ENCODE measurements around the gene FYB2. TPM values are rescaled to one million over a fixed set of nuclear protein-coding genes. Genes with fewer than 3 reads are reported as not detected.

FYB2 gene
- total RNA-seq, 1 experiment from 2014 or later = not detected

DNA sequence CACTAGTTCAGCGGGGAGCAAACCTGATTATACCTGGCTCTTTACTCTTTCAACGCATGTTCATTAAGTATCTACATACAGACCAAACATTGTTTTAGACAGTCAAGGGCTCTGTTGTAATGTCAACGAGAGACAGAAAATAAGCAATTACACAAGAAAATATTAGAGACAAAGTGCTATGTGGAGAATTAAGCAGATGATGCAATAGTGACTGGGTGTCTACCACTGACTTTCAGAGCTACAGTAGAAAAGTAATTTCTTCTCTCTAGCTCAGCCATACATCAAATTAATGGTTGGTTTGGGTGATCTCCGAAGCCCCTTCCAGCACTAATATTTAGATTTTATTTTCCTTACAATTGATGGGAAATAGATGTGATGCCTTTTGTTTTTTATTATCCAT lies 23.3 kb downstream of the FYB2 start:
- Histone ChIP-seq H3K27me3 (ENCODE audit: insufficient read depth, low read length) (peaks cover 5% of the 10 kb centered on the region; the same call in 1 of the 2 replicates), H2AFZ (ENCODE audit: low read depth, low read length, poor library complexity, severe bottlenecking) (no peak overlapping the region), H3K4me2 (ENCODE audit: low read length) (no peak overlapping the region), H3K4me1 (ENCODE audit: control insufficient read depth in 1 of 2, insufficient read depth in 2 of 2, low read length in 2 of 2) (peaks cover 0 to 4% of the 10 kb centered on the region in 2 experiments; a peak in 1 of 4 replicates), H3K9me3 (ENCODE audit: control insufficient read depth in 1 of 2, insufficient read depth in 1 of 2, low read depth in 1 of 2, low read length in 2 of 2) (no peaks in the 10 kb centered on the region), H3K27ac (ENCODE audit: low read depth, low read length) (no peak overlapping the region), H3K36me3 (ENCODE audit: control insufficient read depth in 1 of 2, insufficient read depth in 2 of 2, low read length in 2 of 2) (no peaks in the 10 kb centered on the region), H3K4me3 (replicated peaks in 1 of 2; ENCODE audit: low read depth in 1 of 2, low read length in 2 of 2) (no peak overlapping the region), H4K20me1 (ENCODE audit: insufficient read depth) (no peaks in the 10 kb centered on the region), H3K9ac (ENCODE audit: low read length) (no peak overlapping the region), H3K79me2 (ENCODE audit: insufficient read depth, low read length) (no peaks in the 10 kb centered on the region), H3K9me2 (ENCODE audit: insufficient read depth) (no peaks in the 10 kb centered on the region)
- no peak for DNase-seq (ENCODE audit: low read depth, low spot score)
- CTCF ChIA-PET = no interaction called here
- ATAC-seq = no peak
- BruUV-seq (replicated peaks) = no TSS peak
- intact Hi-C loops (cut with micrococcal nuclease) = no loop called here
- POLR2A ChIA-PET = no interaction called here
- TF ChIP-seq ZNF274 (IDR thresholded peaks at IDR 0.05; ENCODE audit: low read depth, low read length) (no peak), TCF7L2 (IDR thresholded peaks at IDR 0.05; ENCODE audit: borderline replicate concordance, extremely low read depth, insufficient read depth, insufficient read length) (no peak), POLR2AphosphoS5 (IDR thresholded peaks at IDR 0.05; ENCODE audit: low read depth, low read length) (no peak), CBX3 (IDR thresholded peaks at IDR 0.05; ENCODE audit: low read depth) (no peak), SP1 (IDR thresholded peaks at IDR 0.05; ENCODE audit: low read depth) (no peak), EZH2phosphoT487 (IDR thresholded peaks at IDR 0.05; ENCODE audit: borderline replicate concordance) (no peak), ELF1 (IDR thresholded peaks at IDR 0.05; ENCODE audit: borderline replicate concordance, low read depth) (no peak), SRF (IDR thresholded peaks at IDR 0.05; ENCODE audit: low read depth) (no peak), YY1 (IDR thresholded peaks at IDR 0.05; ENCODE audit: extremely low read depth, insufficient replicate concordance, low read depth, low read length) (no peak), RAD21 (IDR thresholded peaks at IDR 0.05; ENCODE audit: low read depth) (no peak), ZFX (IDR thresholded peaks at IDR 0.05) (no peak), JUND (IDR thresholded peaks at IDR 0.05) (no peak), POLR2A (IDR thresholded peaks at IDR 0.05; ENCODE audit: borderline replicate concordance, extremely low read depth, insufficient read depth, insufficient read length) (no peak), CEBPB (IDR thresholded peaks at IDR 0.05; ENCODE audit: low read depth) (no peak)
- TF ChIP-seq, protein P1, sequence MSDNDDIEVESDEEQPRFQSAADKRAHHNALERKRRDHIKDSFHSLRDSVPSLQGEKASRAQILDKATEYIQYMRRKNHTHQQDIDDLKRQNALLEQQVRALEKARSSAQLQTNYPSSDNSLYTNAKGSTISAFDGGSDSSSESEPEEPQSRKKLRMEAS (IDR thresholded peaks at IDR 0.05) = no peak
- TF ChIP-seq, protein P2, sequence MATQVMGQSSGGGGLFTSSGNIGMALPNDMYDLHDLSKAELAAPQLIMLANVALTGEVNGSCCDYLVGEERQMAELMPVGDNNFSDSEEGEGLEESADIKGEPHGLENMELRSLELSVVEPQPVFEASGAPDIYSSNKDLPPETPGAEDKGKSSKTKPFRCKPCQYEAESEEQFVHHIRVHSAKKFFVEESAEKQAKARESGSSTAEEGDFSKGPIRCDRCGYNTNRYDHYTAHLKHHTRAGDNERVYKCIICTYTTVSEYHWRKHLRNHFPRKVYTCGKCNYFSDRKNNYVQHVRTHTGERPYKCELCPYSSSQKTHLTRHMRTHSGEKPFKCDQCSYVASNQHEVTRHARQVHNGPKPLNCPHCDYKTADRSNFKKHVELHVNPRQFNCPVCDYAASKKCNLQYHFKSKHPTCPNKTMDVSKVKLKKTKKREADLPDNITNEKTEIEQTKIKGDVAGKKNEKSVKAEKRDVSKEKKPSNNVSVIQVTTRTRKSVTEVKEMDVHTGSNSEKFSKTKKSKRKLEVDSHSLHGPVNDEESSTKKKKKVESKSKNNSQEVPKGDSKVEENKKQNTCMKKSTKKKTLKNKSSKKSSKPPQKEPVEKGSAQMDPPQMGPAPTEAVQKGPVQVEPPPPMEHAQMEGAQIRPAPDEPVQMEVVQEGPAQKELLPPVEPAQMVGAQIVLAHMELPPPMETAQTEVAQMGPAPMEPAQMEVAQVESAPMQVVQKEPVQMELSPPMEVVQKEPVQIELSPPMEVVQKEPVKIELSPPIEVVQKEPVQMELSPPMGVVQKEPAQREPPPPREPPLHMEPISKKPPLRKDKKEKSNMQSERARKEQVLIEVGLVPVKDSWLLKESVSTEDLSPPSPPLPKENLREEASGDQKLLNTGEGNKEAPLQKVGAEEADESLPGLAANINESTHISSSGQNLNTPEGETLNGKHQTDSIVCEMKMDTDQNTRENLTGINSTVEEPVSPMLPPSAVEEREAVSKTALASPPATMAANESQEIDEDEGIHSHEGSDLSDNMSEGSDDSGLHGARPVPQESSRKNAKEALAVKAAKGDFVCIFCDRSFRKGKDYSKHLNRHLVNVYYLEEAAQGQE (IDR thresholded peaks at IDR 0.05; ENCODE audit: low read depth) = no peak
- TF ChIP-seq, protein P3, sequence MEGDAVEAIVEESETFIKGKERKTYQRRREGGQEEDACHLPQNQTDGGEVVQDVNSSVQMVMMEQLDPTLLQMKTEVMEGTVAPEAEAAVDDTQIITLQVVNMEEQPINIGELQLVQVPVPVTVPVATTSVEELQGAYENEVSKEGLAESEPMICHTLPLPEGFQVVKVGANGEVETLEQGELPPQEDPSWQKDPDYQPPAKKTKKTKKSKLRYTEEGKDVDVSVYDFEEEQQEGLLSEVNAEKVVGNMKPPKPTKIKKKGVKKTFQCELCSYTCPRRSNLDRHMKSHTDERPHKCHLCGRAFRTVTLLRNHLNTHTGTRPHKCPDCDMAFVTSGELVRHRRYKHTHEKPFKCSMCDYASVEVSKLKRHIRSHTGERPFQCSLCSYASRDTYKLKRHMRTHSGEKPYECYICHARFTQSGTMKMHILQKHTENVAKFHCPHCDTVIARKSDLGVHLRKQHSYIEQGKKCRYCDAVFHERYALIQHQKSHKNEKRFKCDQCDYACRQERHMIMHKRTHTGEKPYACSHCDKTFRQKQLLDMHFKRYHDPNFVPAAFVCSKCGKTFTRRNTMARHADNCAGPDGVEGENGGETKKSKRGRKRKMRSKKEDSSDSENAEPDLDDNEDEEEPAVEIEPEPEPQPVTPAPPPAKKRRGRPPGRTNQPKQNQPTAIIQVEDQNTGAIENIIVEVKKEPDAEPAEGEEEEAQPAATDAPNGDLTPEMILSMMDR (IDR thresholded peaks at IDR 0.05 in 2 of 3, conservative IDR thresholded peaks at IDR 0.05 in 1 of 3; ENCODE audit: borderline replicate concordance in 1 of 3, insufficient read depth in 1 of 3, low read depth in 2 of 3, low read length in 2 of 3) = no peak
- TF ChIP-seq, protein P4, sequence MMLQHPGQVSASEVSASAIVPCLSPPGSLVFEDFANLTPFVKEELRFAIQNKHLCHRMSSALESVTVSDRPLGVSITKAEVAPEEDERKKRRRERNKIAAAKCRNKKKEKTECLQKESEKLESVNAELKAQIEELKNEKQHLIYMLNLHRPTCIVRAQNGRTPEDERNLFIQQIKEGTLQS (IDR thresholded peaks at IDR 0.05) = no peak
- RAD21 ChIA-PET (ENCODE audit: low non-redundant PET in 1 of 2, low total read pairs in 2 of 2, uncharacterized antibody in 2 of 2, unreplicated experiment in 2 of 2) = no interaction called here
